Liver (tissue), 9 donors: ENCODE data around the gene RAB37. TPM values are rescaled to one million over a fixed set of nuclear protein-coding genes. Genes with fewer than 3 reads are reported as not detected.

Source experiments
- DNase-seq: peaks from one replicate; pipeline ENCODE4 v3.0.0-alpha.2; 2017; ENCODE audit warnings: low spot score
- H3K27ac ChIP-seq, 2 donors: one replicate each; pipeline ENCODE4 v1.7.0; 2013; ENCODE audit warnings: inconsistent platforms in 2 of 2, low read length in 2 of 2, control low read depth in 1 of 2, low read depth in 1 of 2, mild to moderate bottlenecking in 1 of 2
- H3K27me3 ChIP-seq, 4 donors: one replicate each; pipeline versions ENCODE4 v1.6.1 to v1.7.0; 2013; ENCODE audit warnings: low read length in 3 of 4, inconsistent platforms in 1 of 4, mild to moderate bottlenecking in 1 of 4, moderate library complexity in 1 of 4; ENCODE audit not compliant: control insufficient read depth in 4 of 4, insufficient read depth in 4 of 4
- H3K36me3 ChIP-seq, 4 donors: one replicate each; pipeline versions ENCODE4 v1.6.1 to v1.7.0; 2013; ENCODE audit warnings: low read length in 3 of 4, mild to moderate bottlenecking in 3 of 4, low read depth in 1 of 4, moderate library complexity in 1 of 4; ENCODE audit not compliant: control insufficient read depth in 4 of 4, insufficient read depth in 3 of 4
- H3K4me1 ChIP-seq, 4 donors: one replicate each; pipeline versions ENCODE4 v1.6.1 to v1.7.0; 2013; ENCODE audit warnings: low read length in 3 of 4, mild to moderate bottlenecking in 3 of 4, moderate library complexity in 1 of 4; ENCODE audit not compliant: control insufficient read depth in 4 of 4, insufficient read depth in 4 of 4
- H3K4me3 ChIP-seq, 3 donors: one replicate each; pipeline versions ENCODE4 v1.6.1 to v1.7.0; 2013; ENCODE audit warnings: low read length in 3 of 3, control low read depth in 1 of 3, low read depth in 1 of 3, mild to moderate bottlenecking in 1 of 3
- H3K9ac ChIP-seq, 2 donors: one replicate each; pipeline ENCODE4 v1.7.0; 2013; ENCODE audit warnings: low read length in 2 of 2, mild to moderate bottlenecking in 2 of 2, moderate library complexity in 2 of 2, control low read depth in 1 of 2, low read depth in 1 of 2
- H3K9me3 ChIP-seq, 4 donors: one replicate each; pipeline versions ENCODE4 v1.6.1 to v1.7.0; 2013; ENCODE audit warnings: low read length in 3 of 4; ENCODE audit not compliant: control insufficient read depth in 4 of 4
- FOXA1 ChIP-seq: IDR thresholded peaks from 2 replicates; pipeline ENCODE4 v1.6.1; 2016; ENCODE audit warnings: antibody characterized with exemption
- FOXA2 ChIP-seq: IDR thresholded peaks from 2 replicates; pipeline ENCODE4 v1.6.1; 2016; ENCODE audit warnings: antibody characterized with exemption
- GABPA ChIP-seq, 2 donors: IDR thresholded peaks in 1 of 2; conservative IDR thresholded peaks in 1 of 2; 2 replicates each; pipeline ENCODE4 v1.6.1; 2016; ENCODE audit warnings: antibody characterized with exemption in 2 of 2, mild to moderate bottlenecking in 1 of 2, moderate library complexity in 1 of 2
- HNF4G ChIP-seq: IDR thresholded peaks from 2 replicates; pipeline ENCODE4 v1.6.1; 2016; ENCODE audit warnings: antibody characterized with exemption
- NR2F2 ChIP-seq: IDR thresholded peaks from 2 replicates; pipeline ENCODE4 v1.6.1; 2016; ENCODE audit warnings: antibody characterized with exemption
- RAD21 ChIP-seq, 2 donors: IDR thresholded peaks; 2 replicates each; pipeline ENCODE4 v1.6.1; 2016; ENCODE audit warnings: antibody characterized with exemption in 2 of 2, mild to moderate bottlenecking in 2 of 2
- RXRA ChIP-seq, 2 donors: IDR thresholded peaks; 2 replicates each; pipeline ENCODE4 v1.6.1; 2017 to 2018; ENCODE audit warnings: antibody characterized with exemption in 2 of 2, mild to moderate bottlenecking in 1 of 2
- SP1 ChIP-seq: IDR thresholded peaks from 2 replicates; pipeline ENCODE4 v1.6.1; 2018; ENCODE audit warnings: antibody characterized with exemption, mild to moderate bottlenecking
- TAF1 ChIP-seq: conservative IDR thresholded peaks from 2 replicates; pipeline ENCODE4 v1.6.1; 2016; ENCODE audit warnings: antibody characterized with exemption, mild to moderate bottlenecking
- YY1 ChIP-seq: IDR thresholded peaks from 2 replicates; pipeline ENCODE4 v1.6.1; 2016; ENCODE audit warnings: antibody characterized with exemption, mild to moderate bottlenecking
- WGBS: extraction: QIAGEN DNeasy Blood & Tissue Kit; methylation state at CpG from one replicate; pipeline ENCODE4 v1.1.7; 2013; 5-methylcytosine and 5-hydroxymethylcytosine counted together
- polyA plus RNA-seq, 2 donors: library from polyadenylated mRNA; stranded (reverse) in 1 of 2; unstranded in 1 of 2; fragments of 200-250 nt in 1 of 2; fragments of >200 nt in 1 of 2; fragmentation: Nextera tagmentation in 1 of 2; extraction: Ambion mirVana in 1 of 2; gene quantifications; one replicate each; pipeline versions ENCODE4 v1.2.1 to v1.2.3, GENCODE V29; 2013 to 2015
- total RNA-seq, 2 donors: library from RNA; depleted of rRNA; stranded (reverse); fragments of >200 nt; gene quantifications; one replicate each; pipeline ENCODE4 v1.2.3, GENCODE V29; 2014
- TF ChIP-seq, protein P1 (sequence below): fragments of 150-350 bp; IDR thresholded peaks from 2 replicates; pipeline ENCODE4 v1.5.1; 2017; ENCODE audit warnings: improper control_type of control experiment, low read depth, low read length; ENCODE audit not compliant: missing input control
- TF ChIP-seq, protein P2 (sequence below): IDR thresholded peaks from 2 replicates; pipeline ENCODE4 v1.6.1; 2016; ENCODE audit warnings: antibody characterized with exemption
- TF ChIP-seq, protein P3 (sequence below): IDR thresholded peaks from 2 replicates; pipeline ENCODE4 v1.6.1; 2016; ENCODE audit warnings: antibody characterized with exemption
- TF ChIP-seq, protein P4 (sequence below): IDR thresholded peaks from 2 replicates; pipeline ENCODE4 v1.6.1; 2016; ENCODE audit warnings: antibody characterized with exemption
- donor health status: healthy.
- donor health status: healthy.
- donor health status: healthy.
- donor health status: healthy.
- donor health status: healthy.

Gene RAB37
- total and polyA plus RNA-seq, 4 donors, result 5.1 to 8.8 (median 5.6) TPM

DNA sequence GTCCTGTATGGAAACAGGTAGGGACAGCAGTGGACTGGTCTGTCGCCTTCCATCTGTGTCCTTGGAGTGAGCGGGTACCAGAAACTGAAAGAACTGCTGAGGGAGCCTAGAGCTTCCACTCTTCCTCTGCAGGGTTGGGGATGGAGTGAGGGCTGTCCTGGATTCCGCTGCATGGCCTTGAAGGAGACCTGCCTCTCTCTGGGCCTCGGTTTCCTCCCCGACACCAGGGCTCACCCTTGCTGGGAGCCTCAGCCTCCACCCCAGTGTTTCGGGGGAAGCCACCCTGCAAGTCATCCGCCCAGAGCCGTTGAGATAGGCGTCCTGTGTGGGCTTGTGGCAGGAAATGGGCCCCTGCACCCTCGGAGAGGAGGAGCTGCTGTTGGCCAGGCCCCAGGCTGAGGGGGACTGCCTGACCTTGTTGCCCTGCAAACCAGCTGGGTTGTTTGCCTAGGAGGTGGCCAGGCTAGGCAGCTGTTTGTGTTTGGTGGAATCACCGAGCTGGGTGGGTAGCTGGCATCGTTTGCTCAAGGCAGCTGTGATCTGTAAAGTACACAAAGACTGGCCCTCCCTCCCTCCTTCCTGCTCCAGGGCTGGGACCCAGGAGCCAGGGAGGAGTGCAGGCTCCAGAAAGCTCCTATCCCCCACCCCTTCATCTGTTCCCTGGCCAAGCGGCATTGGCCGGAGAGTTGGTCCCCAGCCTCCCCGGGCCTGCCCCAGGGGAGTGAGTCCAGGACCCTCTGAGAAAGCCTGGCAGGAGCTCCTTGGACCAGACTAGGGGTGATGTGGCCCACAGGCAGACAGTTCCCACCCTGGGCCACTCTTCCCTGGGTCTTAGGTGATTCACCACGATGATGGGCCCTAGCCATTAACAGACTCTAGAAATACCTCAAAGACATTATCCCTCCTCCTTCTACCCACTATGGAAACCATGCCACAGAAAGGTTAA is 1.3 kb downstream of the RAB37 start:
- no peak overlapping the region for H3K27ac ChIP-seq
- peaks cover 11 to 36% (median 23%) of the 10 kb centered on the region in 4 donors for H3K4me1 ChIP-seq
- H3K9ac ChIP-seq, result peak overlapping the region in 1 of 2 donors; percentile 8
- no peak for DNase-seq
- no peaks in the 10 kb centered on the region for H3K27me3 ChIP-seq
- TF ChIP-seq GABPA (IDR thresholded peaks at IDR 0.05 in 1 of 2, conservative IDR thresholded peaks at IDR 0.05 in 1 of 2), result no peak
- TF ChIP-seq RAD21 (IDR thresholded peaks at IDR 0.05), result no peak
- no peak for TF ChIP-seq SP1
- TF ChIP-seq FOXA1, result no peak
- TF ChIP-seq HNF4G, result no peak
- TF ChIP-seq, protein P1, sequence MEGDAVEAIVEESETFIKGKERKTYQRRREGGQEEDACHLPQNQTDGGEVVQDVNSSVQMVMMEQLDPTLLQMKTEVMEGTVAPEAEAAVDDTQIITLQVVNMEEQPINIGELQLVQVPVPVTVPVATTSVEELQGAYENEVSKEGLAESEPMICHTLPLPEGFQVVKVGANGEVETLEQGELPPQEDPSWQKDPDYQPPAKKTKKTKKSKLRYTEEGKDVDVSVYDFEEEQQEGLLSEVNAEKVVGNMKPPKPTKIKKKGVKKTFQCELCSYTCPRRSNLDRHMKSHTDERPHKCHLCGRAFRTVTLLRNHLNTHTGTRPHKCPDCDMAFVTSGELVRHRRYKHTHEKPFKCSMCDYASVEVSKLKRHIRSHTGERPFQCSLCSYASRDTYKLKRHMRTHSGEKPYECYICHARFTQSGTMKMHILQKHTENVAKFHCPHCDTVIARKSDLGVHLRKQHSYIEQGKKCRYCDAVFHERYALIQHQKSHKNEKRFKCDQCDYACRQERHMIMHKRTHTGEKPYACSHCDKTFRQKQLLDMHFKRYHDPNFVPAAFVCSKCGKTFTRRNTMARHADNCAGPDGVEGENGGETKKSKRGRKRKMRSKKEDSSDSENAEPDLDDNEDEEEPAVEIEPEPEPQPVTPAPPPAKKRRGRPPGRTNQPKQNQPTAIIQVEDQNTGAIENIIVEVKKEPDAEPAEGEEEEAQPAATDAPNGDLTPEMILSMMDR, result no peak
- no peak for TF ChIP-seq NR2F2
- no peak for TF ChIP-seq YY1
- no peak for TF ChIP-seq FOXA2
- TF ChIP-seq, protein P2, sequence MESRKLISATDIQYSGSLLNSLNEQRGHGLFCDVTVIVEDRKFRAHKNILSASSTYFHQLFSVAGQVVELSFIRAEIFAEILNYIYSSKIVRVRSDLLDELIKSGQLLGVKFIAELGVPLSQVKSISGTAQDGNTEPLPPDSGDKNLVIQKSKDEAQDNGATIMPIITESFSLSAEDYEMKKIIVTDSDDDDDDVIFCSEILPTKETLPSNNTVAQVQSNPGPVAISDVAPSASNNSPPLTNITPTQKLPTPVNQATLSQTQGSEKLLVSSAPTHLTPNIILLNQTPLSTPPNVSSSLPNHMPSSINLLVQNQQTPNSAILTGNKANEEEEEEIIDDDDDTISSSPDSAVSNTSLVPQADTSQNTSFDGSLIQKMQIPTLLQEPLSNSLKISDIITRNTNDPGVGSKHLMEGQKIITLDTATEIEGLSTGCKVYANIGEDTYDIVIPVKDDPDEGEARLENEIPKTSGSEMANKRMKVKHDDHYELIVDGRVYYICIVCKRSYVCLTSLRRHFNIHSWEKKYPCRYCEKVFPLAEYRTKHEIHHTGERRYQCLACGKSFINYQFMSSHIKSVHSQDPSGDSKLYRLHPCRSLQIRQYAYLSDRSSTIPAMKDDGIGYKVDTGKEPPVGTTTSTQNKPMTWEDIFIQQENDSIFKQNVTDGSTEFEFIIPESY, result no peak
- no peak for TF ChIP-seq RXRA (IDR thresholded peaks at IDR 0.05)
- TF ChIP-seq, protein P3, sequence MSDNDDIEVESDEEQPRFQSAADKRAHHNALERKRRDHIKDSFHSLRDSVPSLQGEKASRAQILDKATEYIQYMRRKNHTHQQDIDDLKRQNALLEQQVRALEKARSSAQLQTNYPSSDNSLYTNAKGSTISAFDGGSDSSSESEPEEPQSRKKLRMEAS, result no peak
- no peak for TF ChIP-seq TAF1
- 43% methylated on average over 16 of the region's 16 CpGs for WGBS
- no peaks in the 10 kb centered on the region for H3K36me3 ChIP-seq
- peak overlapping the region in 2 of 3 donors; percentile 65 for H3K4me3 ChIP-seq
- H3K9me3 ChIP-seq, result no peaks in the 10 kb centered on the region

DNA sequence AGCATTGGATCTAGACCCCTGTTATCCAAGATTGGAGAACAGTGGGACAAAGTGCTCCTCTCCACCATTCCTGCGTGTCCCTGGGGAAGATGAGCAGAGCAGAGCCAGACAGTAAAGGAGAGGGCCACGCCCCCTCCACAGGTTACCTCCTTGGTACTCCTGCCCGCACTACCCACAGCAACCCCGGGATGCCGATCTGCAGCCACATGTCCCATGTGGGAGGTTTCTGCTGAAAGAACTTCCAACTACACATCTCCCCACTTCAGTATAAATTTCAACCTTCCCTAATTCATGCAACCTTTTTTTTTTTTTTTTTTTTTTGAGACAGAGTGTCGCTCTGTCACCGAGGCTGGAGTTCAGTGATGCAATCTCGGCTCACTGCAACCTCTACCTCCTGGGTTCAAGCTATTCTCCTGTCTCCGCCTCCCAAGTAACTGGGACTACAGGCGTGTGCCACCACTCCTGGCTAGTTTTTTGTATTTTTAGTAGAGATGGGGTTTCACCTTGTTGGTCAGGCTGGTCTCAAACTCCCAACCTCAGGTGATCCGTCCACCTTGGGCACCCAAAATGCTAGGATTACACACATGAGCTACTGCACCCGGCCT is 2.3 kb downstream of the RAB37 start:
- H3K27ac ChIP-seq, result no peak overlapping the region
- 77% methylated on average over 12 of the region's 12 CpGs for WGBS
- H3K4me3 ChIP-seq, result no peak overlapping the region
- no peak for TF ChIP-seq HNF4G
- TF ChIP-seq, protein P4, sequence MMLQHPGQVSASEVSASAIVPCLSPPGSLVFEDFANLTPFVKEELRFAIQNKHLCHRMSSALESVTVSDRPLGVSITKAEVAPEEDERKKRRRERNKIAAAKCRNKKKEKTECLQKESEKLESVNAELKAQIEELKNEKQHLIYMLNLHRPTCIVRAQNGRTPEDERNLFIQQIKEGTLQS, result no peak
- no peaks in the 10 kb centered on the region for H3K9me3 ChIP-seq
- no peaks in the 10 kb centered on the region for H3K36me3 ChIP-seq
- H3K9ac ChIP-seq, result no peak overlapping the region
- H3K27me3 ChIP-seq, result no peaks in the 10 kb centered on the region
- H3K4me1 ChIP-seq, result peaks cover 11 to 36% (median 23%) of the 10 kb centered on the region in 4 donors
- no peak for DNase-seq
